Activated T-cell treated with anti-CD3 and anti-CD28 coated beads, Interleukin-2, amount 50 U/mL, for 1 hour (primary cell): ENCODE data around the gene MYO16.

Source experiments
- DNase-seq: peaks from one replicate; pipeline ENCODE4 v3.0.0-alpha.2; 2020

MYO16 gene

GRCh38 chr13:109140054-109140453, 510.6 kb downstream of the MYO16 start:
- no peak for DNase-seq

GRCh38 chr13:109140479-109141349, 511.3 kb downstream of the MYO16 start:
- no peak for DNase-seq

GRCh38 chr13:109141706-109142105, 512.3 kb downstream of the MYO16 start:
- DNase-seq: no peak

- no peak for DNase-seq
These were observed 515.5 kb downstream of the MYO16 start for GRCh38 chr13:109144693-109145437.

- DNase-seq: no peak
These were observed 516.2 kb downstream of the MYO16 start for GRCh38 chr13:109145631-109146030.

GRCh38 chr13:109146393-109146792, 517.0 kb downstream of the MYO16 start:
- DNase-seq: no peak

DNA sequence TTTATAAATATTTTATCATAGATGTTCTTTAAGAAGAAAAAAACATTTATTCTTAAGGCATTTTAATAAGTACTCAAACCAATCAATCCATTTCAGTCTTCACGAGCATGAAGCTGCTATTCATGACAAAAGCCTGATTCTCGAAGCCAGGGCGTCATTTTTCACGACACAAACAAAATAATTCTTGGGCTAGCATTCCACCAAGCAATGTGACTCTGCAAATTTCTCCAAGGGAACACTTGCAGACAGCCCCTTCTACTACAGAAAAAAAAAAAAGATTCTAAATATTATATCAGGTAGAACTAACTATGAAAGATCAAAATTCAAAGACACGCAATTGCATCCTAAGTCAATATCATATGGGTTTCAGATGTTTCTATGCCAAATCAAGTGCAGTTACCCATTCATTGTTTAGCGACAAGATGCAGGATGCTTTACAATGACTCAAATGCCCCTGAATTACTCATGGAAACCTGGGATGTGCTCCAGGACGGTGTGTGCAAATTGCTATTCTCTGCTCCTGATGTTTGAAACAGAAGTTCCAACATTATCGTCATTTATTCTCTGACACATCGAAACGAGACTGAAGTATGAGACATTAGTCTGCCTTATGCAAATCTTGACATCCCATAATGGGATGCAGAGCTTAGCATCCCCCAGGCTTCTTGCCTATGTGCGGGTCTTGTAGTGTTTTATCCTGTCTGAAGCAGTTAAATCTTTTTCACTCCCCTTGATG, 517.7 kb downstream of the MYO16 start:
- no peak for DNase-seq

GRCh38 chr13:109148243-109148642, 518.8 kb downstream of the MYO16 start:
- DNase-seq: no peak

GRCh38 chr13:109150696-109151095, 521.3 kb downstream of the MYO16 start:
- DNase-seq: no peak

DNA sequence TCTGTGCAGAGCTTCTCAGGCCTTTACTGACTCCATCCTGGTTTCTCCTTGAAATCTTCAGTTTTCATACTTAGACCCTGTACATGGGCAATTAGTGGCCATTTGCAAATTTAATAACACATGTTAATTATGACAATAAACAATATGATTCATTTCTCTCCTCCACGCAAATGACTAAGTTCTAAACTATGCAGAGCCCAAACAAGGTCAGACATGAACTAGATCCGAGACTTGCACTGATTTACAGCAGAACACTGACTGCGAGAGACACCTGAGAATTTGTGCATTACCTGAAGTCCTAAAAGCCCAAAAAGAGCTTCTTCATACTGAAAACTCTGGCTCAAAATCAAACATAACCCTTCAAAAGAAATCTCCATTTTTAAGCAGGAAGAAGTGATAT, 521.8 kb downstream of the MYO16 start:
- no peak for DNase-seq

DNA sequence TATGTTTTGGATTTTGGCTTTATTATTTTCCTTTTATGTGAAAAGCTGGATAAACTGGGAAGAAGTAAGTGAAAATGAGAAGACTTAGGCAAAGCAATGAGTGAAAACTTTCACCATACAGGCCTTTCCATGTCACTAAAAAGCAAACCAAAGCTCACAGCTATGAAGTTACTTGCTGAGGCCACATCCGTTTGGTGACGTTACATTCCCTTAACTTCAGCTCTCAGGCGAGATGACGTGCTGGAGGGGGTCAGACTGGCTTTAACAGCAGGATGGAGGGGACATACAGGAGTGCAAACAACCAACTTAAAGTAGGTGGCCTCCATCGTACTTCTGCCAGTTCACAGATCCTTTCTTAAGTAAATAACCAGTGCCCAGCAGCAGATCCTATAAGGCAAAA, 522.3 kb downstream of the MYO16 start:
- no peak for DNase-seq

DNA sequence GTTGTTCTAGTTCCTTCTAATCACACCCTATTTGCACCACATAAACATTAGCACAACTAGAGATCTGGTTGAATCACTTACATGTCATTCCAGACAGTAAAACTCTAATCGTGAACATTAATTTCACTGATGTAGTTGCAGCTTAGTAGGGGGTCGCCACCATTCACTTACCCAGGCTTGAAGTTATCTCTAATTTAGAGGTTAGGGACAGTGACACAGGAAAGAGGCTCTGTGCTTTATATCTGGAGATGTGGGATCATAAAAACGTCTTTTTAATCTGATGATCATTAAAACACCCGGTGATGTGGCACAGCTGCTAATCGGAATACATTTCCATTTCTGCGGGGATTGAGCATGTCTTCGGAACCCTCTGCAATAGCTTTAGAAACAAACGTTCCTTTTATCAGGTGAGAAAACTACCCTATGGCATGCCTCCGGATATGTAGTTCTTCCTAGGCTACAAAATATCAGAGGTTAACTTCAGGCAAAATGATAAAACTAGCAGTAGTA, 523.0 kb downstream of the MYO16 start:
- DNase-seq: no peak

DNA sequence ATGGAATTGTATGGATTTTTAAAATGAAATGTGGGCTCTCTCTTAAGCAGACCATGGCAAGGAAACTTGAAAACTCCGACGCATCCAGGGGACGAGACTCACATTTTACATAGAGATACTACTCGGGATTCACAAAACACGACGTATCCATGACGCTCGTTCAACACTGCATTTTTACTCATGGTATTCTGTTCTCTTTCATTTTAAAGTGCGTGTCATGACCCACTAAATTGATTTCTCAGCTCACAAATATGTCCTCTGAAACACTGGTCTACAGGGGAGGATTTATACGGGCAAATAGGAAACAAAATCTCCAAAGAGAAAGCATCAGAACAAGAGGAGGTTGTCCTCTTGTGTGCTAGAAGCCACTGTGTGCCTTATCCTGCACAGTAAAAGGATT, 523.5 kb downstream of the MYO16 start:
- no peak for DNase-seq

- no peak for DNase-seq
These were observed 524.7 kb downstream of the MYO16 start for GRCh38 chr13:109154146-109154545.

DNA sequence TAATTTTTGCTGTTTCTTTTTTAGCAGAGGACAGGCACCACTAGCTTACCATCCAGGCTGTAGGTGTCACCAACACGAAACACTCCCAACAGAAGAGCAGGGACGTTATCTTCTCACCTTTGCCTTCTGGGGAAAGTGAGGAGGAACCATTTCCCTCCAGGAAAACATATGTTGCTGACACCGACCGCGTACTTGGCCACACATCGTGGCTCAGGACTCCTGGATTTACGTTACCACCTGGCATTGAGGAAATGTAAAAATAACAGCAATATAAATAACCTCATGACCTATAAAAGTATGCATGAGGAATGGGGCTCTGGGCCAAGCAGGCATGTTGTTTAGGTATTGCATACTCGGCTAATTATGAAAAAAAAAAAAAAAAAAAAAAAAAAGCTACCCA, 525.1 kb downstream of the MYO16 start:
- DNase-seq: no peak

GRCh38 chr13:109154966-109155761, 525.8 kb downstream of the MYO16 start:
- no peak for DNase-seq

DNA sequence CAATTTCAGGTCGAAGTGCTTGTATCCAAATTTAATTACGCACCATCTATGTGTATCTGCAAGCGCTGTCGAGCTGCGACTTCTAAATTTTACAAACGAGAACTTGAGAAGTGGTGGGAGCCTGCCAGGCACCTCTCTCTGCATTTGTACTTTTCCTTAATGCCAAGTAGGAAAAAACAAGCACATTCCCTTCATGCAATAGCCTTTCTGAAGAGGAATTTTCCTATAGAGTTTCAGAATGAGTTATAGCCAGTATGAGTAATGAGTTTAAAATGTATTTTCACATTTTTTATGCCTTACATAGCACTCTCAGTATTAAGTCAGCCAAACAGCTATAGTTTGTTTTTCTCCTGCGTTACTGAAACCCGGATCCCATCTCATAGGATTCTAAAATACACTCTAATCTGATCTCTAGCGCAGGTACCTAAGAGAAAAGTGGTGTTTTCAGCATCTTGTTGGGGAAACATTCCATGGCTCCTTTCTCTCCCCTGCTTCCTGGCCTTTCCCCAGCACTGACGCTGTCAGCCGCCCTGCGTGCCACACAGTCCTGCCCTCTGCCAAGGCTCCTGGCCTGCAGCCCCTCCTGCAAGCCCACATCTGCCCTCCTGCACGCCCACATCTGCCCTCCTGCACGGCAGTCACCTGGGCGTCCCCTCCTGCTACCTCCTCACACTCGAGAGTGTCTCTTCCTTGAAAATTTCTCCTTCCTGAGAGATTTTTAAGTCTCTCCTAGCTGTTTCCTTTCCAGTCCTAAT, 526.9 kb downstream of the MYO16 start:
- DNase-seq: no peak

GRCh38 chr13:109157275-109157674, 527.9 kb downstream of the MYO16 start:
- no peak for DNase-seq

- no peak for DNase-seq
These were observed 529.0 kb downstream of the MYO16 start for GRCh38 chr13:109158383-109158782.

DNA sequence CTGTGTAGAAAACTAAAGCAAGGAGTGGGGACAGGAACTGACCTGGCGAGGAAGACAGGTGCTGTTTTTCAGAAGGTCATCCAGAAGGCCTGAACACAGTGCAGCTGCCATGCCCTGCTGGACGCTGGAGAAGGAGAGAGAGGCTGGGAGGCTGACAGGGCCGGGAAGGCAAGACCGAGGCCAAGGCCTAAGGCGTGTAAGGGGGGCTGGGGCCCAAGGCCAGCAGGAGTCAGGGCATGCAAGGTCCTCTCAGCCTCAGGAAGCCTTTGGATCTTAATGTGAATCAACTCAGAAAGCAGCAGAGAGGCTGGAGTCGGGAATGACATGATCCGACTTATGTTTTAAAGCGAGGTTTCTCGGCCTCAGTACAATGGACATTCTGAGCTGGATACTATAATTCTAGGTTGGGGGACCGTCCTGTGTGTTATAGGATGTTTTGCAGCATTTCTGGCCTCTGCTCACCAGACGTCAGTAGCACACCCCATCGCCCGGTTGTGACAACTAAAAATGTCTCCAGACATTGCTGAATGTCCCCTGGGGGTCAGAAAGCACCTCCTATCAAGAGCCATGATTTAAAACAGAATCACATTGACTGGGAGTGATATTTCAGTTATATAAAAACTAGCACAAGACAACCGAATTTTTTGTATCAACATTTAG, 530.4 kb downstream of the MYO16 start:
- no peak for DNase-seq

DNA sequence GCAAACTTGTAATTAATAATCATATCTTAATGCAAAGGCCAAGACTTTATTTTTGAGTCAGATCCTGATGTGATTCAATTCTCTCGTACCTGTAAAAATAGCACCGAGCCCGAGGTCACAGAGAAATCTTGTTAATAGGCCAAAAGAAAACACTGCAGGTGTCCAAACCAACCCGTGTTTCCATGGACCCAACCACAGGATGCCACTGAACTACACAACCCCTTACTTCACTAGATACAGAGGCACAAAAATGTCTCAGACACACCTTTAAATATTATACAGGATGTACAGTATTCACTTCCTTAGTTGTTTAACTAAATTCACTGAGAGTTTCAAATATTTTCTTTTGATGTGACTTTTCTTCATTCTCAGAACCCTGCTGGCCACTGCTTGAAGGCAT, 530.9 kb downstream of the MYO16 start:
- no peak for DNase-seq
